BE2C (cell line): ENCODE measurements around the gene PKHD1.

Experiments
- DNase-seq: peaks from one replicate; pipeline ENCODE4 v3.0.0-alpha.2; 2020
- H3K27me3 ChIP-seq: fragments of 250-450 bp; sonication (Bioruptor Pico); 2 replicates; pipeline ENCODE4 v1.5.1; 2020; ENCODE audit warnings: mild to moderate bottlenecking
- H3K36me3 ChIP-seq: fragments of 250-450 bp; sonication (Bioruptor Pico); 2 replicates; pipeline ENCODE4 v1.5.1; 2020; ENCODE audit warnings: mild to moderate bottlenecking
- H3K4me1 ChIP-seq: fragments of 250-450 bp; sonication (Bioruptor Pico); 2 replicates; pipeline ENCODE4 v1.5.1; 2020
- H3K4me3 ChIP-seq: 2 replicates; pipeline ENCODE4 v1.5.1; 2011; ENCODE audit warnings: low read depth, low read length
- H3K9me3 ChIP-seq: fragments of 250-450 bp; sonication (Bioruptor Pico); 2 replicates; pipeline ENCODE4 v1.5.1; 2020
- CTCF ChIP-seq: IDR thresholded peaks from 2 replicates; pipeline ENCODE4 v1.5.1; 2012; ENCODE audit warnings: mild to moderate bottlenecking, low read depth, low read length

The PKHD1 gene

GRCh38 chr6:52016915-52017748 is 70.3 kb downstream of the PKHD1 start:
- H3K4me3 ChIP-seq, result no peak overlapping the region
- DNase-seq, result peak; percentile 32
- no peaks in the 10 kb centered on the region for H3K27me3 ChIP-seq
- H3K9me3 ChIP-seq, result no peaks in the 10 kb centered on the region
- TF ChIP-seq CTCF, result no peak
- no peaks in the 10 kb centered on the region for H3K36me3 ChIP-seq
- peaks cover 20% of the 10 kb centered on the region for H3K4me1 ChIP-seq

- DNase-seq, result no peak
- H3K4me1 ChIP-seq, result peaks cover 20% of the 10 kb centered on the region
Observed at GRCh38 chr6:52015953-52016352, 71.5 kb downstream of the PKHD1 start.

GRCh38 chr6:52014391-52014790 is 73.0 kb downstream of the PKHD1 start:
- H3K27me3 ChIP-seq, result no peaks in the 10 kb centered on the region
- peaks cover 29% of the 10 kb centered on the region for H3K4me1 ChIP-seq
- no peak for DNase-seq
- no peak overlapping the region for H3K4me3 ChIP-seq
- no peaks in the 10 kb centered on the region for H3K9me3 ChIP-seq
- TF ChIP-seq CTCF, result no peak
- H3K36me3 ChIP-seq, result no peaks in the 10 kb centered on the region

More at GRCh38 chr6:52015953-52016352, 71.5 kb downstream of the PKHD1 start:
- H3K36me3 ChIP-seq, result no peaks in the 10 kb centered on the region
- no peak overlapping the region for H3K4me3 ChIP-seq
- no peaks in the 10 kb centered on the region for H3K9me3 ChIP-seq
- no peaks in the 10 kb centered on the region for H3K27me3 ChIP-seq
- TF ChIP-seq CTCF, result no peak

GRCh38 chr6:52013035-52013434 is 74.4 kb downstream of the PKHD1 start:
- Histone ChIP-seq H3K4me1 (peaks cover 20% of the 10 kb centered on the region), H3K9me3 (no peaks in the 10 kb centered on the region), H3K4me3 (no peak overlapping the region), H3K36me3 (no peaks in the 10 kb centered on the region), H3K27me3 (no peaks in the 10 kb centered on the region)
- TF ChIP-seq CTCF, result no peak
- no peak for DNase-seq

- no peak for TF ChIP-seq CTCF
- Histone ChIP-seq H3K27me3 (no peaks in the 10 kb centered on the region), H3K9me3 (no peaks in the 10 kb centered on the region), H3K4me3 (no peak overlapping the region), H3K4me1 (peaks cover 20% of the 10 kb centered on the region), H3K36me3 (no peaks in the 10 kb centered on the region)
- DNase-seq, result no peak
Observed at GRCh38 chr6:52012582-52012981, 74.8 kb downstream of the PKHD1 start.

- no peak for TF ChIP-seq CTCF
- no peak for DNase-seq
- Histone ChIP-seq H3K9me3 (no peaks in the 10 kb centered on the region), H3K4me3 (no peak overlapping the region), H3K27me3 (no peaks in the 10 kb centered on the region), H3K36me3 (no peaks in the 10 kb centered on the region), H3K4me1 (peaks cover 13% of the 10 kb centered on the region)
Observed at GRCh38 chr6:52010806-52011205, 76.6 kb downstream of the PKHD1 start.
